ENCODE data around the gene MAGEA9B.
"Not testable (repeated sequence)": the region's sequence is repeated elsewhere in the genome, so short reads cannot be mapped to it uniquely, and the experiment has no call there.

MAGEA9B gene

GRCh38 chrX:149628280-149628679 is 41.0 kb upstream of the MAGEA9B start:
- in situ Hi-C loops (cut with MboI; ENCODE audit: low sequenced_read_pairs, unreplicated experiment): loop anchor here (25.0 kb wide), 2 partner anchors 116 to 184 kb away; partner anchors contain the start of gene IDS
- DNase-seq (ENCODE audit: low spot score): no peak
- TF ChIP-seq, protein P1, sequence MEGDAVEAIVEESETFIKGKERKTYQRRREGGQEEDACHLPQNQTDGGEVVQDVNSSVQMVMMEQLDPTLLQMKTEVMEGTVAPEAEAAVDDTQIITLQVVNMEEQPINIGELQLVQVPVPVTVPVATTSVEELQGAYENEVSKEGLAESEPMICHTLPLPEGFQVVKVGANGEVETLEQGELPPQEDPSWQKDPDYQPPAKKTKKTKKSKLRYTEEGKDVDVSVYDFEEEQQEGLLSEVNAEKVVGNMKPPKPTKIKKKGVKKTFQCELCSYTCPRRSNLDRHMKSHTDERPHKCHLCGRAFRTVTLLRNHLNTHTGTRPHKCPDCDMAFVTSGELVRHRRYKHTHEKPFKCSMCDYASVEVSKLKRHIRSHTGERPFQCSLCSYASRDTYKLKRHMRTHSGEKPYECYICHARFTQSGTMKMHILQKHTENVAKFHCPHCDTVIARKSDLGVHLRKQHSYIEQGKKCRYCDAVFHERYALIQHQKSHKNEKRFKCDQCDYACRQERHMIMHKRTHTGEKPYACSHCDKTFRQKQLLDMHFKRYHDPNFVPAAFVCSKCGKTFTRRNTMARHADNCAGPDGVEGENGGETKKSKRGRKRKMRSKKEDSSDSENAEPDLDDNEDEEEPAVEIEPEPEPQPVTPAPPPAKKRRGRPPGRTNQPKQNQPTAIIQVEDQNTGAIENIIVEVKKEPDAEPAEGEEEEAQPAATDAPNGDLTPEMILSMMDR (IDR thresholded peaks at IDR 0.05; ENCODE audit: borderline replicate concordance, control extremely low read depth, extremely low read depth, insufficient read depth, missing control alignments): no peak

GRCh38 chrX:149626829-149627228 is 39.6 kb upstream of the MAGEA9B start:
- in situ Hi-C loops (cut with MboI; ENCODE audit: low sequenced_read_pairs, unreplicated experiment): loop anchor here (25.0 kb wide), 2 partner anchors 115 to 185 kb away; partner anchors contain the start of gene IDS

DNA sequence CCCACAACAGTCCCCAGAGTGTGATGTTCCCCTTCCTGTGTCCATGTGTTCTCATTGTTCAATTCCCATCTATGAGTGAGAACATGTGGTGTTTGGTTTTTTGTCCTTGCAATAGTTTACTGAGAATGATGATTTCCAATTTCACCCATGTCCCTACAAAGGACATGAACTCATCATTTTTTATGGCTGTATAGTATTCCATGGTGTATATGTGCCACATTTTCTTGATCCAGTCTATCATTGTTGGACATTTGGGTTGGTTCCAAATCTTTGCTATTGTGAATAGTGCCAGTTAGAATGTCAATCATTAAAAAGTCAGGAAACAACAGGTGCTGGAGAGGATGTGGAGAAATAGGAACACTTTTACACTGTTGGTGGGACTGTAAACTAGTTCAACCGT is 32.4 kb upstream of the MAGEA9B start:
- DNase-seq (ENCODE audit: low spot score); in situ Hi-C loops (cut with MboI; ENCODE audit: low sequenced_read_pairs, unreplicated experiment): not testable (repeated sequence)

More at GRCh38 chrX:149626829-149627228, 39.6 kb upstream of the MAGEA9B start:
- not testable (repeated sequence) for DNase-seq (ENCODE audit: low spot score)

- in situ Hi-C loops (cut with MboI; ENCODE audit: low sequenced_read_pairs, unreplicated experiment): no loop called here
- TF ChIP-seq, protein P1 (IDR thresholded peaks at IDR 0.05; ENCODE audit: borderline replicate concordance, control extremely low read depth, extremely low read depth, insufficient read depth, missing control alignments): no peak
- no peak for DNase-seq (ENCODE audit: low spot score)
These were observed 31.6 kb upstream of the MAGEA9B start for GRCh38 chrX:149618871-149619270.

- no peak for DNase-seq (ENCODE audit: low spot score)
- TF ChIP-seq, protein P1 (IDR thresholded peaks at IDR 0.05; ENCODE audit: borderline replicate concordance, control extremely low read depth, extremely low read depth, insufficient read depth, missing control alignments): no peak
- in situ Hi-C loops (cut with MboI; ENCODE audit: low sequenced_read_pairs, unreplicated experiment): no loop called here
These were observed 24.4 kb upstream of the MAGEA9B start for GRCh38 chrX:149611623-149612175.

GRCh38 chrX:149610511-149610910 is 23.3 kb upstream of the MAGEA9B start:
- in situ Hi-C loops (cut with MboI; ENCODE audit: low sequenced_read_pairs, unreplicated experiment): no loop called here
- DNase-seq (ENCODE audit: low spot score): no peak
- TF ChIP-seq, protein P1 (IDR thresholded peaks at IDR 0.05; ENCODE audit: borderline replicate concordance, control extremely low read depth, extremely low read depth, insufficient read depth, missing control alignments): no peak

DNA sequence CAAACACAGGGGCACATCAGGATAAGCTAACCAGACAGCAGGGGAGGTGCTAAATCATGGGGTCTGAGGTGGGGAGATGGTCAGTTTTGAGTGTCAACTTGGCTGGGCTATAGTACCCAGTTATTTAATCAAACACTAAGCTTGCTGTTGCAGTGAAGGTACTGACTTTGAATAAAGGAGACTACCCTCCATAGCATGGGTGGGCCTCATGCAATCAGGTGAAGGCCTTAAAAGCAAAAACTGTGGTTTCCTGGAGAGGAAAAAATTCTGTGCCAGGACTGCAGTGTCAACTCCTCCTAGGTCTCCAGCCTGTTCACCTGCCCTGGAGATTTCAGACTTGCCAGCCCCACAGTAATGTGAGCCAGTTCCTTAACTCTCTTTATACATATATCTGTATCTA is 20.4 kb upstream of the MAGEA9B start:
- DNase-seq (ENCODE audit: low spot score): no peak
- in situ Hi-C loops (cut with MboI; ENCODE audit: low sequenced_read_pairs, unreplicated experiment): no loop called here
- TF ChIP-seq, protein P1 (IDR thresholded peaks at IDR 0.05; ENCODE audit: borderline replicate concordance, control extremely low read depth, extremely low read depth, insufficient read depth, missing control alignments): no peak

GRCh38 chrX:149605248-149605885 is 18.1 kb upstream of the MAGEA9B start:
- in situ Hi-C loops (cut with MboI; ENCODE audit: low sequenced_read_pairs, unreplicated experiment); DNase-seq (ENCODE audit: low spot score): not testable (repeated sequence)

DNA sequence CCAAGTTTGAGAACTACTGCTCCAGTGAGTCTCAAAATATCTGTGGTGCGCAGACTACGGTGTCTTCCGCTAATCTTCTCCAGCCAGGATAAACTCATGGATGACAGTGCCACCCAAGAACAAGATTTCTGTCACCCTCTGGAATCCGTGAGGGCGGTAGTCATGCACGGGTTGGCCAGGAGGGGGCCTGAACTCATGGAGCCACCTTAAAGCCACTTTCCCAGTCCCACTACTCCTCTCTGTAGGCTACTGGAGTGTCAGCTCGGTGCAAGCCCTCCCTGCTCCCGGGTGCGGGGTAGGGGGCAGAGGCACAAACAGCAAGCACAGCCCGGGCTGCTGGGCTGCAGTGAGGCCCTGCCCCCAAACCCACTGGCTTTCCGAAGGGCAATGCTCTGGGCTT is 11.3 kb upstream of the MAGEA9B start:
- DNase-seq (ENCODE audit: low spot score); in situ Hi-C loops (cut with MboI; ENCODE audit: low sequenced_read_pairs, unreplicated experiment): not testable (repeated sequence)

DNA sequence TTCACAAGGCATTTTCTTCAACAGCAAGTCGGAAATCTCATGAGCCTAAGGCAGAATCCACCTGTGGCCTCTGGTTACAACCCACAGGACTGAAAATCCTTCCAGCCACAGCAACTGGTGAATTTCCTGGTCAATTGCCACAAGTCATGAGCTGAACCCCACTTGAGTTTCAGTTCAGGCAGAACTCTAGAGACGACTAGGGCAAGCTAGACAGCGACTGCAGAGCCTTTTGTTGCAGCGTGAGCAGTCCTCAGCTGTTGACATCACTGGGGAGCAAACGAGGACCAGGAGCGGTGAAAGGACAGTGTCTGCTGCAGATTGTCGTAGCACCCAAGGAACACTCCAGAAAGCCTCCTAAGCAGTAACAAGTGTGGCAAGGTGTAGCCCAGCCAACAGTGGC is 8.7 kb upstream of the MAGEA9B start:
- in situ Hi-C loops (cut with MboI; ENCODE audit: low sequenced_read_pairs, unreplicated experiment); DNase-seq (ENCODE audit: low spot score): not testable (repeated sequence)

DNA sequence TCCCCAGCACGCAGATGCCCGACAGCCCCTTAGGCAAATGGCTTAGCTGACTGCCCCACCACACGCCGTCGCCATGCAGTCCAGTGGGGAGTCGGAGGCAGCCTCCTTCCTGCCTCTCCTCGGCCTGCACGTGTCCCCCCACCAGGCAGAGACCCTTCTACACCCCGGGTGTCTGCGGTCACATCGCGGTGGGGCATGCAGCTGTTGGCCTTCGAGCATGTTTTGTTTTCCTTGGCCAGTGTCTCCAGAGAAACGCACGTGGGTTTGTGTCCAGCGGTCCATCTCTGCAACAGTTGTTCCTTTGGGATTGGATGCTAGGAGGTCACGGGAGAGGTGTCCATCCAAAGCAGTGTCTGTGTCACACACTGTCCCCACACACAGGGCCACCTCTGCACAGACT is 8.0 kb upstream of the MAGEA9B start, which contains the start of gene HSFX2:
Gene HSFX2, minus strand, starts transcription at position 101 of the 400 bp plus-strand sequence. CDS start 614 bp downstream, outside the sequence.
- DNase-seq (ENCODE audit: low spot score); in situ Hi-C loops (cut with MboI; ENCODE audit: low sequenced_read_pairs, unreplicated experiment): not testable (repeated sequence)

DNA sequence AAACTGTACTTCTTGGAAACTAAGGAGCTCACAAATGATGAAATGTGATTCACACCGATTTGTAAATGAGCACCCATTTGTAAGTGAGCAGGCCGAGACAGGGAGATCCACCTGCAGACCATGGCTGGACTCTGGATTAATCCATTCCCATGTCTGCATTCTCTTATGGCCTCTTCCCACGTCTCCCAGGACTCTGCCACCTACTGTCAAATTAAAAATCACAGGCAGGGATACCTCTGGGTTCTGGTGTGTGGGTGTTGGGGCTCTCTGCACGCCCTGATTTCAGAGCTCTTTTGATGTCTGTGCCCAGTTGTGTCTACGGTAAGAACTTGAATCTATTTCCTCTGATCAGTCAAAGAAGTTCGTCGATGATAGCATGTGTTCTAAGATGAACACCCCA is 3.7 kb upstream of the MAGEA9B start:
- in situ Hi-C loops (cut with MboI; ENCODE audit: low sequenced_read_pairs, unreplicated experiment); DNase-seq (ENCODE audit: low spot score): not testable (repeated sequence)
